ENCODE results near the gene LRRC42.
"Not testable (repeated sequence)": the region's sequence is repeated elsewhere in the genome, so short reads cannot be mapped to it uniquely, and the experiment has no call there.

LRRC42 gene

DNA sequence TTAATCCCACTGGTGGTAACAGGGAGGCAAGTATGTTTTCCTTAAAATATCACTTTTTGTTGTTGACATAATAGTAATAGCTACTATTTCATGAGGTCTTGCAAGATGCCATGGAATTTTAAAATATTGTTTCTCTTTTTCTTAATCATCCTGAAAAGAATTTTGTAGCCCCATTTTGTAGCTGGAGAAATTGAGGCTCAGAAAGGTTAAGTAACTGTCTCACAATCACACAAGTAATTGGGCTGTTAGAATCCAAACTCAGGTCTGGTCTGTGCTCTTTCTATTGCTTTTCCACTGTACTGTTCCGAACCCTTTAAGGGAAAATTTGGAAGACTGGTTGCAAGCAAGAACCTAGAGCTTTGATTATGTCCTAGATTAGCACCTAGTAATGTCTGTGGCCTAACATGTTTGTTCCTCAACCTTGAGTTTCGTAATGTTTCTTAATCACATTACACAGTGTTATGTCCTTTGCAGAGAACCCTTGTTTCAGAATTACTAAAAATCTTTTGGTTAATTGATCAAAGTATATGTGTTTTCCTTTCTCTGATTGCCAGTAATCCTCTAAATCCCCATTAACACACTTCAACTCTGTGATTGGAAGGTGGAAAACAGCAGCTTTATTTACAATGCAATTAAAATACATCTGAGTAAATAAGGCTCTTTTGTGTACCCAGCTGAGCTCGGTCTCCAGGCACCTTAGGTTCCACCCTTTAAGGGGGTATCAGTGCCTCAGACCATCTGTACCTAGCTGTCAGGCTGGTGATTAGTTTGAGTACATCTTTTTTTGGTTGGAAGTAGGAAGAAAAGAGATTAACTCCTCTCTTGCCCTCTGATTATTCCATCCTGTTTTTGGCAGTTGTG is 10.4 kb downstream of the LRRC42 start:
- peaks cover 20 to 32% of the 10 kb centered on the region in 2 donors for H3K36me3 ChIP-seq (ENCODE audit: control insufficient read depth in 1 of 2, insufficient read depth in 2 of 2, low read length in 2 of 2)
- peaks cover 0 to 16% of the 10 kb centered on the region in 2 donors for H3K4me1 ChIP-seq (ENCODE audit: control insufficient read depth in 1 of 2, insufficient read depth in 2 of 2, low read length in 2 of 2)
- no peaks in the 10 kb centered on the region for H3K9me3 ChIP-seq (ENCODE audit: control insufficient read depth in 1 of 2, low read length in 2 of 2)
- no peak overlapping the region for H3K27ac ChIP-seq (ENCODE audit: low read length)
- H3K4me3 ChIP-seq (ENCODE audit: low read depth in 1 of 2, low read length in 2 of 2) = no peak overlapping the region
- H3K27me3 ChIP-seq (ENCODE audit: low read depth, low read length) = no peaks in the 10 kb centered on the region

DNA sequence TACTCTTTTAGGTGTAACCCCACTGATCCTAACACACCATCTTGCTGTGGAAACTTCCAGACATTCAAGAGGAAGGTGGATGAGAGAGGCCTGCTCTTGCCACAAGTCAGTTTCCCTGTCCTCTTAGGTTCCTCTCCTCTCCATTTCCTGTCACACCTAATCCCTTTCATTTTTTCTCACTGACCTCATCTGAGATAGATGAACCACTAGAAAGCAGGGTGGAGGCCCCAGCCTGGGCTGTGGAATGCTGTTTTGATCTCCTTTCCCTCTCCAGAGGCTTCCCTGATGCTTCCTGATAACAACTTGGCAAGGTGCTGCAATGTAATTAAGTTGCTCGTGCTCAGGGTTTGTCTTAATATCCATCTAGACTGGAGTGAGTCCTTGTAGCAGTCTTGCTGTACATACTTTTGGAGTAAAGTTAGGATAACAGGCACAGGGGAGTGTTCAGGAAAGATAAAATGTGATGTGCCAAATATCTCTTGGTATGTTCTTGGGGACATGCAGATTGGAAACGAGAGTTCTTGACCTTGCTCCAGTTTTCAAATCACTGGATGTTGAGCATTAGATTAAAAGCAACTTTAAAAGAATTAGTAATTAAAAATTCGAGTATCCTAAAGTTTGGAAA is 11.2 kb downstream of the LRRC42 start:
- Histone ChIP-seq H3K27me3 (ENCODE audit: low read depth, low read length) (no peaks in the 10 kb centered on the region), H3K27ac (ENCODE audit: low read length) (no peak overlapping the region), H3K36me3 (ENCODE audit: control insufficient read depth in 1 of 2, insufficient read depth in 2 of 2, low read length in 2 of 2) (peaks cover 18 to 32% of the 10 kb centered on the region in 2 donors), H3K4me3 (ENCODE audit: low read depth in 1 of 2, low read length in 2 of 2) (no peak overlapping the region), H3K9me3 (ENCODE audit: control insufficient read depth in 1 of 2, low read length in 2 of 2) (no peaks in the 10 kb centered on the region), H3K4me1 (ENCODE audit: control insufficient read depth in 1 of 2, insufficient read depth in 2 of 2, low read length in 2 of 2) (peaks cover 0 to 16% of the 10 kb centered on the region in 2 donors)

DNA sequence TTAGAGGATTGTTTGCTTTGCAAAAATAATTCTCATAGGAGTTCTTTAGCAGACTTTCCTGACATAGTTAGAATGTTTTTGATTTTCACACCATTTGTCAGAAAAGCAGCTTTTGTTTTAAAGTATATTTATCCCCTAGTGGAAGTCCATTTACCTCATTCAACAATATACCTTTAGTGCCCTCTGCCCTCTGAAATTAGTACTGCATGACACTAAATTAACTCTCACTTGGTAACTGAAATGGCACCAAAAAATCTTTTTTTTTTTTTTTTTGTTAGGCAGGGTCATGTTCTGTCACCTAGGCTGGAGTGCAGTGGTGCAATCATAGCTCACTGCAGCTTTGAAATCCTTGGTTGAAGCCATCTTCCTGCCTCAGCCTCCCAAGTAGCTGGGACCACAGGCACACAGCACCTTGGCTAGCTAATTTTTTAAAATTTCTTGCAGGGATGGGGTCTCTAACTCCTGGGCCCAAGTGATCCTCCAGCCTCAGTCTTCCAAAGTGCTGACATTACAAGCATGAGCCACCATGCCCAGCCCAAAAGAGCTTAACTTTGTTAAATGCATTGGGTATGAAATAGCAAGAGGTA is 13.6 kb downstream of the LRRC42 start:
- Histone ChIP-seq H3K27ac (ENCODE audit: low read length) (no peak overlapping the region), H3K4me3 (ENCODE audit: low read depth in 1 of 2, low read length in 2 of 2) (no peak overlapping the region), H3K27me3 (ENCODE audit: low read depth, low read length) (no peaks in the 10 kb centered on the region), H3K4me1 (ENCODE audit: control insufficient read depth in 1 of 2, insufficient read depth in 2 of 2, low read length in 2 of 2) (peaks cover 0 to 11% of the 10 kb centered on the region in 2 donors), H3K36me3 (ENCODE audit: control insufficient read depth in 1 of 2, insufficient read depth in 2 of 2, low read length in 2 of 2) (peaks cover 30 to 40% of the 10 kb centered on the region in 2 donors), H3K9me3 (ENCODE audit: control insufficient read depth in 1 of 2, low read length in 2 of 2) (no peaks in the 10 kb centered on the region)

DNA sequence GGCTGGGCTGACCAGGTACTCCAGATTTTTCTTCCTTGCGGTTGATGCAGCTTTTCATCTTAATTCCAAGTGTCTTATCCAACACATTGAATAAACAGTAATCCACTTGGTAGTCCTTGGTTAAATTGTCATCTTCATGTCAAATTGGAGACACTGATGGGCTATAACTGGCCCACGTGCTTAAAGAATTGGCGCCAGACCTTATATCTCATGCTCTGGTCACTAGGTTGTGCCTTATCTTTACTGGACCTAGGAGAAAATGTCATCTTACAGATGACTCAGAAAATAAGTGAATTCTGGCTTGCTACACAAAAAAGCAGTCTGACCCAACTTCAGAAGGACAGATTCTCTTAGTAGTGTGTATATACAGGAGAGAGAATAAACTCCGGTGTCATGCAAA is 16.2 kb downstream of the LRRC42 start:
- no peaks in the 10 kb centered on the region for H3K9me3 ChIP-seq (ENCODE audit: control insufficient read depth in 1 of 2, low read length in 2 of 2)
- peaks cover 45 to 52% of the 10 kb centered on the region in 2 donors for H3K36me3 ChIP-seq (ENCODE audit: control insufficient read depth in 1 of 2, insufficient read depth in 2 of 2, low read length in 2 of 2)
- peaks cover 0 to 6% of the 10 kb centered on the region in 2 donors for H3K4me1 ChIP-seq (ENCODE audit: control insufficient read depth in 1 of 2, insufficient read depth in 2 of 2, low read length in 2 of 2)
- H3K27me3 ChIP-seq (ENCODE audit: low read depth, low read length) = no peaks in the 10 kb centered on the region
- H3K4me3 ChIP-seq (ENCODE audit: low read depth in 1 of 2, low read length in 2 of 2) = no peak overlapping the region
- no peak overlapping the region for H3K27ac ChIP-seq (ENCODE audit: low read length)

DNA sequence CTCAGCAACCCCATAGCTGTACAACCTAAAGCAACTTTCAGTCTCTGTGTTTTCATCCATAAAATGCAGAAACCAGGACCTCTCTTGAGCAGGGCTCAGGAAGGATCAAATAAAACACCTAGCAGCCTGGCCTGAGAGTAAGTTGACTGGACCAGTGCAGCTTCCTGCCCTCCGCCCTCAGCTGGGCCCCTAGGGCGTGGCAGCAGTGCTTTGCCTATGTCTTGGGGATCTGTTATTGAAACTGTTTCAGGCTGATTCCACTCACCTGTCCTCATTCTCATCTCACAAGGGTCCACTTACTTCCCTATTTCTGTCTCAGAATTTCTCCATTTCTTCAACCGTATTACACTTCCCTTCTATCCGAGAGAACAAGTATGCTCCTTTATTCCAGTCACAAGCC is 17.3 kb downstream of the LRRC42 start:
- peaks cover 0 to 4% of the 10 kb centered on the region in 2 donors for H3K4me1 ChIP-seq (ENCODE audit: control insufficient read depth in 1 of 2, insufficient read depth in 2 of 2, low read length in 2 of 2)
- peaks cover 53 to 61% of the 10 kb centered on the region in 2 donors for H3K36me3 ChIP-seq (ENCODE audit: control insufficient read depth in 1 of 2, insufficient read depth in 2 of 2, low read length in 2 of 2)
- H3K4me3 ChIP-seq (ENCODE audit: low read depth in 1 of 2, low read length in 2 of 2) = no peak overlapping the region
- H3K27me3 ChIP-seq (ENCODE audit: low read depth, low read length) = no peaks in the 10 kb centered on the region
- no peak overlapping the region for H3K27ac ChIP-seq (ENCODE audit: low read length)
- H3K9me3 ChIP-seq (ENCODE audit: control insufficient read depth in 1 of 2, low read length in 2 of 2) = no peaks in the 10 kb centered on the region

DNA sequence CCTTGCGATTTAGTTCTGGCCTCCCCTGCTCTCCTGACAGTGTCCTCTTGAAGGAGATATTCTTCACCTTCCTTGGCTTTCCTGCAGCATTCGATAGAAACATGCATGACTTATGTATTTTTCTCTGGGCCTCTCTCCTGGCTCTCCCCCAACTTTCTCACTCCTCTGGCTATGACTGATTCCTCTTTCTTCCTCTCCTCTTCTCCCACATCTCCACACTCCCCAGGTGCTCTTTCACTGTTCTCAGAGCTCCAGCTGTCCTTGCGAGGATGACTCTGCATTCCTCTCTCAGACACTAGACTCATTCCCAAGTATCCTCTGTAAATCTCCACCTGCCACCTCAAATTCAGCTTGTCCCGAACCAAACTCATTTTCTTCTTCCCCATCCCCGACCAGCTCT is 18.0 kb downstream of the LRRC42 start:
- no peak overlapping the region for H3K4me3 ChIP-seq (ENCODE audit: low read depth in 1 of 2, low read length in 2 of 2)
- no peaks in the 10 kb centered on the region for H3K27me3 ChIP-seq (ENCODE audit: low read depth, low read length)
- H3K4me1 ChIP-seq (ENCODE audit: control insufficient read depth in 1 of 2, insufficient read depth in 2 of 2, low read length in 2 of 2) = peaks cover 0 to 4% of the 10 kb centered on the region in 2 donors
- H3K36me3 ChIP-seq (ENCODE audit: control insufficient read depth in 1 of 2, insufficient read depth in 2 of 2, low read length in 2 of 2) = peaks cover 55 to 63% of the 10 kb centered on the region in 2 donors
- no peaks in the 10 kb centered on the region for H3K9me3 ChIP-seq (ENCODE audit: control insufficient read depth in 1 of 2, low read length in 2 of 2)
- H3K27ac ChIP-seq (ENCODE audit: low read length) = no peak overlapping the region

DNA sequence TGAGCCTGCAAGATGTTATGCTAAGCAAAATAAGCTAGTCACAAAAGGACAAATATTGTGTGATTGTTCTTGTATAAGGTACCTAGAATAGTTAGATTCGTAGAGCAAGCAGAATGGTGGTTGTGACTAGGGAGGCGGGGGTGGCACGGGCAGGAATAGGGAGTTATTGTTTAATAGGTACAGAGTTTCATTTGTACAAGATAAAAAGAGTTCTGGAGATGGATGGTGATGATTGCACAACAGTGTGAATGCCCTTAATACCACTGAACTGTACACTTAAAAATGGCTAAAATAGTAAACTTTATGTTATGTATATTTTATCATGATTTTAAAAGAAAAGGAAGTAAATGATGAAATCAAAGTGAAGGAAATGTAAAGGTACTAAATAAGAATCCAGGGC is 20.6 kb downstream of the LRRC42 start:
- peaks cover 49 to 62% of the 10 kb centered on the region in 2 donors for H3K36me3 ChIP-seq (ENCODE audit: control insufficient read depth in 1 of 2, insufficient read depth in 2 of 2, low read length in 2 of 2)
- H3K4me1 ChIP-seq (ENCODE audit: control insufficient read depth in 1 of 2, insufficient read depth in 2 of 2, low read length in 2 of 2) = peaks cover 0 to 4% of the 10 kb centered on the region in 2 donors
- no peaks in the 10 kb centered on the region for H3K27me3 ChIP-seq (ENCODE audit: low read depth, low read length)
- H3K9me3 ChIP-seq (ENCODE audit: control insufficient read depth in 1 of 2, low read length in 2 of 2) = no peaks in the 10 kb centered on the region
- no peak overlapping the region for H3K4me3 ChIP-seq (ENCODE audit: low read depth in 1 of 2, low read length in 2 of 2)
- H3K27ac ChIP-seq (ENCODE audit: low read length) = no peak overlapping the region

DNA sequence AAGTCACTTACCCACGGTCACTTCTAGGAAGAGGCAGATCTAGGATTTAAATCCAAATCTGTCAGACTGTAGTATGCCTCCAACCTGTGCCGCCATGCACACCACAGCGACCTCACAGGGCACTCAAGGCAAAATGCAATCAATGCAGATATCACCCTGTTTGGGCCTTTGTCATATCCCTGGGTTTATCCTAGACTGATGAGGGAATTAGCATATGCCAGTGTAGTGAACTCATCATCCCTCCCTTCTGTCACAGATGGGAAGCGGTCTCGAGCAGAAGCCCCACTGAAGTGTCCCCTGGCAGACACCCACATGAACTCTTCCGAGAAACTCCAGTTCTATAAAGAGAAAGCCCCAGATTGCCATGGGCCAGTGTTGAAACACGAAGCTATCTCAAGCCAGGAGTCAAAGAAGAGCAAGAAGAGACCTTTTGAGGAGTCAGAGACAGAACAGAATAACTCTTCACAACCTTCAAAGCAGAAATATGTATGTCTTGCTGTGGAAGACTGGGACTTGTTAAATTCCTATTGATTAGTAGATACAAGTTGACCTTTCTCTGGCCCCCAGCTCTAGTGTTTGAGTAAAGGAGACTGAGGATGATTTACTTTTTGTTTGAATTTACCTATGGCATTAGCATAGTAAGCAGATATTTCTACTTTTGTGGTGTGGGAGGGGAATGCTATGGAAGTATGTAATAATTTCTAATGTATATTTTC is 21.4 kb downstream of the LRRC42 start:
- Histone ChIP-seq H3K36me3 (ENCODE audit: control insufficient read depth in 1 of 2, insufficient read depth in 2 of 2, low read length in 2 of 2) (peaks cover 41 to 60% of the 10 kb centered on the region in 2 donors), H3K27me3 (ENCODE audit: low read depth, low read length) (no peaks in the 10 kb centered on the region), H3K4me3 (ENCODE audit: low read depth in 1 of 2, low read length in 2 of 2) (no peak overlapping the region), H3K9me3 (ENCODE audit: control insufficient read depth in 1 of 2, low read length in 2 of 2) (no peaks in the 10 kb centered on the region), H3K27ac (ENCODE audit: low read length) (no peak overlapping the region), H3K4me1 (ENCODE audit: control insufficient read depth in 1 of 2, insufficient read depth in 2 of 2, low read length in 2 of 2) (peaks cover 0 to 4% of the 10 kb centered on the region in 2 donors)

DNA sequence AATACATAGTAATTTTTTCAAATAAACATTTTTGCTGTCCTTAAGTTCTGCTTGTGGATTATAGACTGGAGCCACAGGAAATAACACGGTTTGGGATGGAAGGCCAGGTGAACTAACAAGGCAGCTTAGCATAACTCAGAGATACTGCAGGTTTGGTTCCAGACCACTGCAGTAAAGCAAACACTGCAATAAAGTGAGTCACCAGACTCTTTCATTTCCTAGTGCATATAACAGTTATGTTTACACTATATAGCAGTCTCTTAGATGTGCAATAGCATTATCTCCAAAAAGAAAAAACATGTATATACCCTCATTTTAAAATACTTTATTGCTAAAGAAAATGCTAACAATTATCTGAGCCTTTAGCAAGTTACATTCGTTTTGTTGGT is 22.0 kb downstream of the LRRC42 start:
- Histone ChIP-seq H3K36me3 (ENCODE audit: control insufficient read depth in 1 of 2, insufficient read depth in 2 of 2, low read length in 2 of 2) (peaks cover 36 to 58% of the 10 kb centered on the region in 2 donors), H3K27me3 (ENCODE audit: low read depth, low read length) (no peaks in the 10 kb centered on the region), H3K4me3 (ENCODE audit: low read depth in 1 of 2, low read length in 2 of 2) (no peak overlapping the region), H3K4me1 (ENCODE audit: control insufficient read depth in 1 of 2, insufficient read depth in 2 of 2, low read length in 2 of 2) (peaks cover 0 to 4% of the 10 kb centered on the region in 2 donors), H3K27ac (ENCODE audit: low read length) (no peak overlapping the region), H3K9me3 (ENCODE audit: control insufficient read depth in 1 of 2, low read length in 2 of 2) (no peaks in the 10 kb centered on the region)

DNA sequence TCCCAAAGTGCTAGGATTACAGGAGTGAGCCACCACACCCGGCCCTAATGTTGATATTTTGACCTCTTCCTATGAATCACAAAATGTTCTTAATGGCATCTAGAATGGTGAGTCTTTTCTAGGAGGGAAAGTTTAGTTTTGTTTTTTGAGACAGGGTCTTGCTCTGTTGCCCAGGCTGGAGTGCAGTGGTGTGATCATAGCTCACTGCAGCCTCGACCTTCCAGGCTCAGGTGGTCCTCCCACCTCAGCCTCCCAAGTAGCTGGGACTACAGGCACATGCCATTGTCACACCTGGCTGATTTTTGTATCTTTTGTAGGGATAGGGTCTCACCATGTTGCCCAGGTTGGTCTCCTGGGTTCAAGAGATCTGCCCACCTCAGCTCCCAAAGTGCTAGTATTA is 23.2 kb downstream of the LRRC42 start:
- not testable (repeated sequence) for H3K9me3 ChIP-seq (ENCODE audit: control insufficient read depth in 1 of 2, low read length in 2 of 2); H3K4me1 ChIP-seq (ENCODE audit: control insufficient read depth in 1 of 2, insufficient read depth in 2 of 2, low read length in 2 of 2); H3K27ac ChIP-seq (ENCODE audit: low read length); H3K4me3 ChIP-seq (ENCODE audit: low read depth in 1 of 2, low read length in 2 of 2); H3K27me3 ChIP-seq (ENCODE audit: low read depth, low read length)
- peaks cover 29 to 53% of the 10 kb centered on the region in 2 donors for H3K36me3 ChIP-seq (ENCODE audit: control insufficient read depth in 1 of 2, insufficient read depth in 2 of 2, low read length in 2 of 2)

DNA sequence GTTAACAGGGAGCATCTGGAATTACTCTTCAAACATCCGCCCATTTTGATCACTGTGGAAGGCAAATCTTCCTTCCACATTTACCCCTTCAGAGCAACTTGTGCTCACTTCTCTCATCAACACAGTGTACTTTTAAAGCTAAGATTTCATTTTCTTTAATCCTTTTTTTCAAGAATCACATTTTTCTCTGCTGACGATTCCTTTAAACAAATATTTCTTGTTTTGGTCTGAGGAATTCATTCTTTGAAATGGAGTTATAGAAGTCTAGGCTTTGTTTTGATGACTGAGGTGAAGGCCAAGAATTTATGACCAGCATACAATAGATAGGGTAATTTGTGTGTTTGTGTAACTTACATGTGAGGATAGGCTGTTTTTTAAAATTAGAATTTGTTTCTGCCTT is 25.6 kb downstream of the LRRC42 start:
- Histone ChIP-seq H3K4me3 (ENCODE audit: low read depth in 1 of 2, low read length in 2 of 2) (no peak overlapping the region), H3K9me3 (ENCODE audit: control insufficient read depth in 1 of 2, low read length in 2 of 2) (no peaks in the 10 kb centered on the region), H3K27me3 (ENCODE audit: low read depth, low read length) (no peaks in the 10 kb centered on the region), H3K4me1 (ENCODE audit: control insufficient read depth in 1 of 2, insufficient read depth in 2 of 2, low read length in 2 of 2) (no peaks in the 10 kb centered on the region), H3K27ac (ENCODE audit: low read length) (no peak overlapping the region), H3K36me3 (ENCODE audit: control insufficient read depth in 1 of 2, insufficient read depth in 2 of 2, low read length in 2 of 2) (peaks cover 17 to 43% of the 10 kb centered on the region in 2 donors)

All from muscle layer of duodenum (tissue), 2 donors.